AG08396 (cell line): ENCODE data around the gene PTPN5.

Experiments used
- DNase-seq: peaks from one replicate; pipeline ENCODE4 v3.0.0; 2012; ENCODE audit warnings: low spot score, mixed read lengths

The PTPN5 gene

GRCh38 chr11:18773104-18773503, 18.5 kb downstream of the PTPN5 start:
- DNase-seq = no peak

DNA sequence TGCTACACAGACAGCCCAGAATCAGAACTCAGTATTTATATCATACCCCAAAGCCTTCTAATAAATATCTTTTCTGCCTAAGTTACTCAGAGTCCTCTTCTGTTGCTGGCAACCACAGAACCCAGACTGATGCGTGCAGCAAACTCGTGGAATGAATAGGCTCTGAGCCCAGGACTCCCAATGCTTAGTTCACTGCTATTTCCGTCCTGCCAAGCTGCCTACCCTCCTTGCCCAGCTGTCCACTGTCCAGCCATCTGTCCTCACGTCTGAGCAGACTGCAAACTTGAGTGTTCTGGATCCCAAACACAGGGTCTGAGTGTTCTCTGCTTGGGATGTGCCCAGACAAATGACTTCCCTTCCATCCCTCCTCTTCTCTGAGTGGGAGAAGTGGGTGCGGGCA, 19.4 kb downstream of the PTPN5 start:
- peak; percentile 32 for DNase-seq

GRCh38 chr11:18771266-18772035, 20.1 kb downstream of the PTPN5 start:
- DNase-seq = no peak

- DNase-seq = no peak
Observed at GRCh38 chr11:18770479-18771125, 21.0 kb downstream of the PTPN5 start.

- DNase-seq = no peak
Observed at GRCh38 chr11:18769802-18770456, 21.7 kb downstream of the PTPN5 start.

DNA sequence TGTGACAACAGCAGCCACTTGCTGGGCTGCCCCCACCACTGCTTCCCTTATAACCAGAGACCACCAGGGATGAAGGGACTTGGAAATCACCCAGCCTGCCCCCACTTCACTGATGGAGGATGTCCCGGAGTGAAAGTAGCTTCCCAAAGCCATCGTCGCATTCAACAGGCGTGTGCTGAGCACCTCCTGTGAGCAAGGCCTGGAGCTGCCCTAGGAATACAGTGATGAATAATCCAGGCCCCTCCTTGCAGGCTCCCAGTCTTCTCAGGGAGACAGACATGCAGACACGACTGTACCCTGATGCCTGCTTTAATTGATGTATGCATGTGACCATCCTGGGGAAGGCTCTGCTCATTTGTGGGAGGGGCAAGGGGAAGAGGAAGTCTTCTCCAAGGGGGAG, 22.6 kb downstream of the PTPN5 start:
- DNase-seq = no peak

GRCh38 chr11:18768472-18768901, 23.1 kb downstream of the PTPN5 start:
- DNase-seq = no peak

GRCh38 chr11:18766015-18766414, 25.6 kb downstream of the PTPN5 start:
- DNase-seq = no peak

DNA sequence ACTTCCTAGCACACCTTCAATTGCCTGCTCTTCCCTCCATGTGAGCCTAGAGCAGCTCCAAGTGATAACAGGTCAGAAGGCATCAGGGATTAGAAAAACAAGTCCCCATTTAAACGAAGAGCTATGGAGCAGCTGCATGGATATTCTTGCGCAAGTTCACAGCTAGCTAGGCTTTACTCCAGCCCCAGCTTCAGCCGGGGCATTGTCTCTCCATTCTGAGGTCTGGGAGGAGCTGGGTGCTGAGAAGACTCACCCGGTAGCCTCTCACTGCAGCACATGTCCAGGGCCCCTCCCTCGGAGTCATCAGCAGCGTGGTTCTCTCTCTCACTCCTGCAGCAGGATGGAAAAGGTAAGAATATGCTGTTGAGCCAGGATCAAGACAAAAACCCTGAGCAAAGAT, 26.0 kb downstream of the PTPN5 start:
- DNase-seq = no peak

DNA sequence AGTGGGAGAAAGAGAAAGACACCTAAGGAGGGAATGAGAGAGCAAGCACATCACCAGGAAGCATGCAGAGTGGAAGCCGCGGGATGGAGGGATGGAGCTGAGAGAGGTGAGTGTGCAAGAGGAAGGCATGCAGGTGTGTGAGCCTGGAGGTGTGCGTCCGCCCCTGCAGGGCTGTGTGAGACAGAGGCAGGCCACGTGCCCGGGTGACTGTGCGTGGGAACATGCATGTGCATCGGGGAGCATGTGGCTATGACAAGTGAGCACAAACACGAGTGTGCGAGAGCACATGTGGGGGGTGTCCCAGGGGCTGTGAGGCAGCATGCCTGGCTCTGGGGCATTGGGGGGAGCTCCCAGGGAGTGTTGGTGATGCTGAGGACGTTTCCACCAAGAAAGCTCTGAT, 29.9 kb downstream of the PTPN5 start:
- DNase-seq = no peak

DNA sequence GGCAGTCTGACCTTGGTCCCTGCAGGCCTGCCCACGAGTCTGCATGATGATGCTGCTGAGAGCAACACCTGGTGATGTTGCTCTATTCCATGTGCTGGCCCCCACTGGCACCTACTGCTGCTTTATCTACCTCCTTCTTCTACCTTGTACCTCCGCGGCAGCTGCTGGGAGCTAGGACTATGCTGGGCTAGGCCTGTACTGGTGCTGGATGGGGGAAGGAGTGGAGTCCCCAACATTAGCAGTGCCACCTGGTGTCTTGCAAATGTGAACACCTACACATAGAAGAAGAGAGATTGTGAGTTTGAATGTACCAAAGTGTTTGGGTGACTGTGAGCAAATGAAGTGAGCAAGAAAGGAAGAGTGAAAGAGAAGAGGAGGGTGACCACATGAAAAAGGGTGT, 30.5 kb downstream of the PTPN5 start:
- no peak for DNase-seq

DNA sequence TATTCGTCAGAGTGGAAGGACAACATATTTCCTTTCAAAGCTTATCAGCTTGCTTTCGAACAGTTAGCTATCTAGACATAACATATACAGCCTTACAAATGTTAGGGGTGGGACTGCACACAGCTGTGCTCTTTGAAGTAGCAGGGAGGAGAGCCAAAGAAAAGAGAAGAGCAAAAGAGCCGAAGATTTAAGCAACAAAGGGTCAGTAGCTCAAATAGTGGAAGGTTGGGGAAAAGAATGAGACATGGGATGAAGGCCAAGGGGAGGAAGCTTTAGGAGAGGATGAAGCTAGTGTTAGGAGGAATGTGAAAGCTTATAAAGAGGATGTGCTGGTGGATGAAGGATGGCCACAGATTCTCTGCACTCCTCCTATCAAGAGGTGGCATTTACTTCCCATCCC, 33.8 kb downstream of the PTPN5 start:
- DNase-seq = no peak

GRCh38 chr11:18756889-18757288, 34.7 kb downstream of the PTPN5 start:
- DNase-seq = no peak

DNA sequence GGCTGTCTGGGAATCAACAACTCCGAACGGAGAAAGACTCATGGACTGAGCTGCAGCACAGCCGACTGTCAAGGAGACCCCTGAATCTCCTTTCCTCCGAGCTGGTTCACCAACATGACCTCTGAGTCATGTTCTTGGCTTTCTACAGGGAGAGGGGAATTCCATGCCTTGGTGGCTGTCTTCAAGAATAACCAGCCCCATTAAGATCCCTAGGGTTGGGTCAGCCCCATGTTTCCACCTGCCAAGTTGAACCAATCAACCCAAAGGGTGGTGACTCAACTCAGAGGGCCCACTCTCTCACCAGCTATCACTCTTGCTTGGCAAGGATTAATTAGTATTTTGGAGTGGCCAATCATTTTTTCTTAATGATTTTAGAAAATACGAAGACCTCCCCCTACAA, 37.3 kb downstream of the PTPN5 start:
- DNase-seq = no peak

GRCh38 chr11:18752502-18752901, 39.1 kb downstream of the PTPN5 start:
- DNase-seq = no peak

- no peak for DNase-seq
Observed at GRCh38 chr11:18750944-18751343, 40.7 kb downstream of the PTPN5 start.

- peak; percentile 78 for DNase-seq
Observed at GRCh38 chr11:18749681-18750319, 41.8 kb downstream of the PTPN5 start.

DNA sequence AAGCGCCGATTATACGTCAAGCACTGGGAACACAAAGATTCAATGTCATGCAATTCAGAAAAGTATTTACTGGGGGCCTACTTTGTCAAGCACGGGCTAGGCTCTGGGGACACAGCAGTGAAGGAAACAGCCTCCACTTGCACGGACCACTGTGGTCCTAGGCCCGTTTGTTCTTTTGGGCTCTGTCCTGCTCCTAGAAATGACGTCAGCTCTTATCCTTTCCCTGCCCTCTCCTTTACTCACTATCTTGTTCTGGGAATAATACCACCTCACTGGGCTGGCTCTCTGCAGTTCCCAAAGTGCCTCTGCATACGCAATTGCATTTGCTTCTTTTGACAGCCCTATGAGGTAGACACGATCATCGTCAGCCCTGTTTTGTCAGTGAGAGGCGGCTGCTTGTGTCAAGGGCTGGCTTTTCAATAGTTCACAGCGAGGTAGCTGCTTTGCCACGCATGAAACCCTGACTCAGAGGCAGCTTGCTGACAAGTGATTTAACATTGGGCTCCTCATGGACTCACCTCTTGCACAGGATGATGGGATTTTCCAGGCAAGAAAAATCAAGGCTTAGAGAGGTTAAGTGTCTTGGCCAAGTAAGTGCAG, 42.7 kb downstream of the PTPN5 start:
- DNase-seq = no peak

DNA sequence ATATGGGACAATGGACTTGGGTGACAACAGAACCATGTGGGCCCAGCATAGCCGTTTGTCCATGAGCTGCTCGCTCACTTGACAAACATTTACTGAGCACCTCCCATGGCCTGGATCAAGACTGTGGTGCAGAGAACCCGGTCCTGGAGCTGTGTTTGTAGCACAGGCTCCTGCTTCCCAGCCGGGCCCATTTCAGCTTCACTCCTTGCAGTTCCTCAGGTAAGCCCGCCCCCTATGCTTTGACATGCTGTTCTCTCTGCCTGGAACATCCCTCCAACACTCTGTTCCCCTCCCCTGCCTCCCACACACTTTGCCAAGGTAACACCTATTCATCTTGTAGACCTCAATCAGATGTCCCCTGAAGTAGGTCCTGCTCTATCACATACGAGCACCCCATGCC, 46.3 kb downstream of the PTPN5 start:
- no peak for DNase-seq

DNA sequence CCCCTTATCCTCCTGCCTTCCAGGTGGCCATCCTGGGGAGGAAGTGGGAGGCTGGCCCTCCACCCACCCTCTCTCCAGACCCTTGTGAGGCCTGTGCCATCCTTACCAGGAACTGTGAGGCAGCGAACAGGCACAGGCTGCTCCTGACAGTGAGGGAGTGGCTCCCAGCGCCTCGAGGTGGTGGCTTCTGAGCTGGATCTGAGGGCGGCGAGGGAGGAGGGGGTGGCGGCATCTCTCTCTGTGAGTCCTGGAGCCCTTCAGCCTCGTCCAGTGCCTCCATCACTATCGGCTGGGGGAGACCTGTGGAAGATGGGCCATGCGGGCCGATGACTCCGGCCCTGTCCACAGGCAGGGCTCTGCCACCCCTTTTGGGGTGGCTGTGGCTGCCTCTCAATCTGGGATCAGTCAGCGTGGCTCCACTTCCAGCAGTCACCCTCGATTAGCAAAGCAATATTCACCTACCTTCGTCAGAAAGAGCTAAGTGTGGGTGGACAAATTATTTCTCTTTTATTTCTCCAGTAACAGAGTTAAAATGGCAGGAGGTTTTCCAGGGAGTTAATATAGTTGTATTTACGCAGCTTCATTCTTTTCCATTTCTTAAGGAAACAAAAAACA, 47.6 kb downstream of the PTPN5 start:
- DNase-seq = no peak

DNA sequence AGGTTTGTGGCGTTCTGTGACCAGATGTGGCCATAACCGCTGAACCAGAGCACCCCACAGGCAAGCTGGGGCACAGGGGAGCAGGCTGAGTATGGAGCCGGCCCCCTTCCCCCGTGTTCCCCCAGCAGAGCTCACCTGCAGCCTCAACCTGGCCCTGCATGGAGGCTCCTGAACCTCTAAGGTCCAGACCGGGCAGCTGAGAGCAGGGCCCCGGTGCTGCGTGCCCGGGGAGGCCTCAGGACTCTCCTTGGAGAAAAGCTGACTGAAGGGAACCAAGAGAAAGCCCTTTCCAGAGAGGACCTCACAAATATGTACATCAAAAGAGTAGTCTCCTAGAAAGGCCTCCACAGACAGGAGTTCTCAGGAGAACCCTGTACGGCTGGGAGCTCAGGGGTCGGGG, 48.2 kb downstream of the PTPN5 start:
- no peak for DNase-seq

DNA sequence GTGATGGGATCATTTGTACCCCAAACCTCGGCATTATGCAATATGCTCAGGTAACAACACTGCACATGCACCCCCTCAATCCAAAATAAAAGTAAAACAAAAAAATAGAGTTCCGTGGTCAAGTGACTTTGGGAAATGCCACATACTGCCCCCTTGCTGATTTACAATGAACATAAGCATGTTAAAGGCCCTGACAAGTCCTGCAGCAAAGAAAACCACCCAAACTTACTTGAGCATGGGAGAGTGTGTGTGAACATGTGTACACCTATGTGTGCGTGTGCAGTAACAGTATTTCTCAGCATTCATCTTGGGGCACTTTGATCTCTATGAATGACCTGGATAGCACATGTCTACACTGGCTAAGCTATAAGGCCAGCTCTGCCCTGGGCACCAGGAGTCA, 49.8 kb downstream of the PTPN5 start:
- DNase-seq = no peak
